HFFc6 (cell line): ENCODE measurements around the gene HCRT. TPM values are rescaled to one million over a fixed set of nuclear protein-coding genes. Genes with fewer than 3 reads are reported as not detected.

Experiments used
- DNase-seq: peaks from one replicate; pipeline ENCODE4 v3.0.0-alpha.2; 2018
- H3K27ac Mint-ChIP-seq: 2 replicates; pipeline ENCODE4 v1.8.0; 2020; ENCODE audit warnings: mild to moderate bottlenecking, mixed read lengths
- H3K27me3 Mint-ChIP-seq: 2 replicates; pipeline ENCODE4 v1.8.0; 2021; ENCODE audit warnings: mild to moderate bottlenecking, moderate library complexity, mixed read lengths; ENCODE audit not compliant: insufficient read depth
- H3K36me3 Mint-ChIP-seq: 2 replicates; pipeline ENCODE4 v1.8.0; 2021; ENCODE audit warnings: low read depth, mixed read lengths
- H3K4me1 Mint-ChIP-seq: 2 replicates; pipeline ENCODE4 v1.8.0; 2020; ENCODE audit warnings: low read depth, mixed read lengths
- H3K4me3 Mint-ChIP-seq: 2 replicates; pipeline ENCODE4 v1.8.0; 2020; ENCODE audit warnings: mild to moderate bottlenecking, moderate library complexity, mixed read lengths
- H3K9me3 Mint-ChIP-seq: 2 replicates; pipeline ENCODE4 v1.8.0; 2020; ENCODE audit warnings: mild to moderate bottlenecking, mixed read lengths
- total RNA-seq, 6 experiments: library from RNA; stranded (reverse); fragmentation: NEBNext Ultra II Directional; extraction: Animal tissue kit (Norgen Biotek cat#: 25700); gene quantifications; 2 replicates in 1 of 6; 3 replicates in 5 of 6; pipeline ENCODE4 v1.2.3, GENCODE V29; 2021
- TF ChIP-seq, protein P1 (sequence below): fragments of 200-600 bp; sonication (generic); IDR thresholded peaks from 2 replicates; pipeline ENCODE4 v1.5.0; 2021; ENCODE audit warnings: antibody characterized with exemption, mild to moderate bottlenecking

The HCRT gene
- total RNA-seq, 6 experiments from 2014 or later = not detected

DNA sequence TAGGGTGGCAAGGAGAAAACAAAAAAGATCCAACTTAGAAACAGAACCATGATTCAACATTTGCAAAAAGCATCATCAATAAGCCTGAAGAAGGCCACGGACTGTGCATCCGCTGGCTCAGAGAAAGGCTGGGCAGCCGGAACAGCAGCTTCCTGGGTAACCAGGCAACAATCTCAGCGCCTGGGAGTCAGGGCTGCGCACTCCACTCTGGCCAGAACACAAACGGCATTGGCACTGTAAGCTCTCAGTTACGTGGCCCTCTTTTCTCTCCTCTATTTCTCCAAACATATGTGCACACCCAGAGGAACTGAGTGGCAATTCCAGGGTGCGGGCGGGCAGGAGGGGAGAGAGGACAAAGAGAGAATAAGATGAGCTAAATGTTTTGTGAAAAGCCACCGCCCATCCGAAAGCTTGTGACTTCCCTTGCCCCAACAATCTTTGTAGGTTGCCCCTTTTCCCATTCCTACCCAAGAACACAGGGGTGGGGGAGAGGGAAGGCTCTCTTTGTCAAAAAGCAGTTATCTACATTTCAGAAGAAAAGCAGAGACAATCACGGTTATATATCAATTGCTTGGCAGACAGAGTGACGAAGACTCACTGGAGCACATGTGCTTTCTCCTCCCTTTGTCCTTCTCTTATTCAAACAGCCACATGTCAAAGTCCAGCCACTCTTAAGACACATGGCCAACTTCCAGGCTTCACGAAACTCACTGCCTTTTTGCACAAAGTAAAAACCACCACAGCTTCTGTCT, 15.6 kb upstream of the HCRT start:
- no peak for DNase-seq
- Mint-ChIP-seq H3K9me3 (no peaks in the 10 kb centered on the region), H3K4me1 (no peaks in the 10 kb centered on the region; the same call in 1 of the 2 replicates), H3K36me3 (no peaks in the 10 kb centered on the region; the same call in 1 of the 2 replicates), H3K27ac (no peak overlapping the region), H3K27me3 (no peaks in the 10 kb centered on the region), H3K4me3 (no peak overlapping the region)
- TF ChIP-seq, protein P1, sequence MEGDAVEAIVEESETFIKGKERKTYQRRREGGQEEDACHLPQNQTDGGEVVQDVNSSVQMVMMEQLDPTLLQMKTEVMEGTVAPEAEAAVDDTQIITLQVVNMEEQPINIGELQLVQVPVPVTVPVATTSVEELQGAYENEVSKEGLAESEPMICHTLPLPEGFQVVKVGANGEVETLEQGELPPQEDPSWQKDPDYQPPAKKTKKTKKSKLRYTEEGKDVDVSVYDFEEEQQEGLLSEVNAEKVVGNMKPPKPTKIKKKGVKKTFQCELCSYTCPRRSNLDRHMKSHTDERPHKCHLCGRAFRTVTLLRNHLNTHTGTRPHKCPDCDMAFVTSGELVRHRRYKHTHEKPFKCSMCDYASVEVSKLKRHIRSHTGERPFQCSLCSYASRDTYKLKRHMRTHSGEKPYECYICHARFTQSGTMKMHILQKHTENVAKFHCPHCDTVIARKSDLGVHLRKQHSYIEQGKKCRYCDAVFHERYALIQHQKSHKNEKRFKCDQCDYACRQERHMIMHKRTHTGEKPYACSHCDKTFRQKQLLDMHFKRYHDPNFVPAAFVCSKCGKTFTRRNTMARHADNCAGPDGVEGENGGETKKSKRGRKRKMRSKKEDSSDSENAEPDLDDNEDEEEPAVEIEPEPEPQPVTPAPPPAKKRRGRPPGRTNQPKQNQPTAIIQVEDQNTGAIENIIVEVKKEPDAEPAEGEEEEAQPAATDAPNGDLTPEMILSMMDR = no peak

DNA sequence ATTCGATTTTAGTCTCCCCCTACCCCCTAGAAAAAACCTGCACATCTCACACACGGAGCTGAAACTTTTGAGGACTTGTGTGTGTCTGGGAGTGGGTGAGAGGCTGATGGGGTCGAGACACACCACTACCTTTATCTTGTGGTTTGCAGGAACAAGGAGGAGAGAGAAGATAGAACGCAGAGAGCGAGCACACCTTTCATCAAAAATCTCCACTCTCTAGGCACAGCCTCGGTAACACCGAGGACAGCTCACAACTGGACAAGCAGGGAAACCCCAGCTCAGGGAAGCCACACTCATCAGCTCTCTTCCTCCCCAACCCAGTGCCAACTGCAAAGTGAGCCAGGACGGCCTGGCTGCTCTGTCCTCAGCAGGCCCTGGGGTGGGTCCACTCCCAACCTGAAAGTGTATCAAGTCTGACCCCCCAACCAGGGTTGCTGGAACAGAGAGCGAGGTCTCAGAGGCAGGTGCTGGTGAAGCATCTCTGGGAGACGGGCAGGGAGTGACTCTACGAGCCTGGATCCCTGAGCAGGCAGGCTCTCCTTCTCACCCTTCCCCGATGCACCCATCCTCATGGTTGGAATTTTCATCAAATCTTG, 14.3 kb upstream of the HCRT start:
- TF ChIP-seq, protein P1 = no peak
- H3K4me3 Mint-ChIP-seq = no peak overlapping the region

DNA sequence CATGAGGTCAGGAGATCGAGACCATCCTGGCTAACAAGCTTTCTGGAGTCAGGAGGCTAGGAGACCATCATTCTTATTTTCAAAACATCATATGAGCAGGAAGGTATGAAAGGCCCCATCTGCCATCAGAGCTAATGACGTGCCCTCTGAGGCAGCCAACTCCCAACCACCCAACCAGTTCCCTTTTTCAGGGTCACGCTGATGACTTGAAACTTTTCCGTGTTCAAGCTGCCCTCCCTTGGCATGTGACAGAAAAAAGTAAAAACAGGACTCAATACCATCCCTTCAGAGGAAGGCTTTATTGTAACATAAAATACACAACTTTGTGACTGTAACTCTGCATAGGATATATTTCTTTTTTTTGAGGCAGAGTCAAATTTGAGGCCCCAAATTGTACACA, 13.6 kb upstream of the HCRT start:
- Mint-ChIP-seq H3K36me3 (no peaks in the 10 kb centered on the region; the same call in 1 of the 2 replicates), H3K4me3 (no peak overlapping the region), H3K27ac (no peak overlapping the region), H3K4me1 (peaks cover 6% of the 10 kb centered on the region; the same call in 1 of the 2 replicates), H3K27me3 (no peaks in the 10 kb centered on the region), H3K9me3 (no peaks in the 10 kb centered on the region)
- TF ChIP-seq, protein P1 = no peak
- no peak for DNase-seq

More for the DNA sequence above, 14.3 kb upstream of the HCRT start:
- Mint-ChIP-seq H3K36me3 (no peaks in the 10 kb centered on the region; the same call in 1 of the 2 replicates), H3K9me3 (no peaks in the 10 kb centered on the region), H3K27ac (no peak overlapping the region), H3K27me3 (no peaks in the 10 kb centered on the region), H3K4me1 (peaks cover 2% of the 10 kb centered on the region; the same call in 1 of the 2 replicates)
- DNase-seq = no peak

DNA sequence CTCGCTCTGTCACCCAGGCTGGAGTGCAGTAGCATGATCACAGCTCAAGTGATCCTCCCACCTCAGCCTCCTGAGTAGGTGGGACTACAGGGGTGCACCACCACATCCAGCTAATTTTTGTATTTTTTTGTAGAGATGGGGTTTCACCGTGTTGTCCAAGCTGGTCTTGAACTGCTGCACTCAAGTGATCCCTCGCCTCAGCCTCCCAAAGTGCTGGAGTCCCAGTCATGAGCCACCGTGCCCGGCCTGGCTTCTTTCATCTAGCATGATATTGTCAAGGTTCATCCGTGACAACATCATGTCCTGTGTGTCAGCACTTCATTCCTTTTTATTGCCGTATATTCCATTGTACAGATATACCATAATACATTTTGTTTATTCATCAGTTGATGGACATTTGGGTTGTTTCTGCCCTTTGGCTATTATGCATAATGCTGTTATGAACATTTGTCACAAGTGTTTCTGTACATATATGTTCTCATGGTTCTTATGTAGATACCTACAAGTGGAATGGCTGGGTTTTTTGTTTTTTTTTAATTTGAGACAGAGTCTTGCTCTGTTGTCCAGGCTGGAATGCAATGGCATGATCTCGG, 12.4 kb upstream of the HCRT start:
- Mint-ChIP-seq H3K4me3 (no peak overlapping the region), H3K4me1 (peaks cover 6% of the 10 kb centered on the region; the same call in 1 of the 2 replicates), H3K36me3 (no peaks in the 10 kb centered on the region; the same call in 1 of the 2 replicates), H3K27me3 (no peaks in the 10 kb centered on the region), H3K9me3 (no peaks in the 10 kb centered on the region), H3K27ac (no peak overlapping the region)
- no peak for DNase-seq
- TF ChIP-seq, protein P1 = no peak

DNA sequence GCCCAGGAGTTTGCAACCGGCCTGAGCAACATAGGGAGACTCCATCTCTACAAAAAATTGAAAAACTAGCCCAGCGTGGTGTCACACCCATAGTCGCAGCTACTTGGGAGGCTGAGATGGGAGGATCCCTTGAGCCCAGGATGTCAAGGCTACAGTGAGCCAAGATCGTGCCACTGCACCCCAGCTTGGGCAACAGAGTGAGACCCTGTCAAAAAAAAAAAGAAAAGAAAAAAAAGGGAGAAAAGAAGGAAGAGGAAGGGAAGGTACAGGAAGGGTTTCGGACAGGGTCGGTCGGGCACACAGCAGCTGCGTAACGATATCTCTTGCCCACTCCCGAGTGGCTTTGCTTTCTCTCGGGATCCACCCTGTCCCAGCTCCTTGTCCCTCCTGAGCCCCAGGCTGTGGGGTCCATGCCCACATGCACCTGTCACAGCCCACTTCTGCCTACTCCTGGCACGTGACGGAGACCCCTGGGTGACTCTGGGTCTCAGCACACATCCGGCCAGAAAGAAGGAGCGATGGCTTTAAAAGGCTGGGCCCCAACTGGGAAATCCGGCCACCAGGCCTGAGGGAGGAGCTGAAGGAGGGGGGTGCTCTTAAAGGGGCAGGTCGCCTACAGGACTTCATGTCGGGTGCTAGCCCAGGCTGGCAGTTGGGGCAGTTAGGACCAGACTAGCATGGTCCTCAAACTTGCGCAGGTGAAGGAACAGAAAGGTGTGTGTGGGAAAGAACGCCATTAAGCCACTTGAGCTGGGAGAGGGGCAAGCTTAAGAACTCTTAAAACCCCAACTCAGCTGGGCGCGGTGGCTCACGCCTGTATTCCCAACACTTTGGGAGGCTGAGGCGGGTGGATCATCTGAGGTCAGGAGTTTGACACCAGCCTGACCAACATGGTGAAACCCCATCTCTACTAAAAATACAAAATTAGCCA, 9.0 kb upstream of the HCRT start, which contains the start of gene GHDC:
TSS of gene GHDC (minus strand) at position 526 of the 931 bp plus-strand sequence. CDS start 913 bp downstream, outside the sequence.
- peak; percentile 7 for DNase-seq
- Mint-ChIP-seq H3K4me1 (peaks cover 6% of the 10 kb centered on the region; the same call in 1 of the 2 replicates), H3K27me3 (peaks cover 3% of the 10 kb centered on the region; the same call in 1 of the 2 replicates), H3K4me3 (peak within 1 kb of the TSS; percentile 84), H3K27ac (peak within 1 kb of the TSS; percentile 80), H3K36me3 (no peaks in the 10 kb centered on the region), H3K9me3 (no peaks in the 10 kb centered on the region)
- TF ChIP-seq, protein P1 = no peak
